ENCODE results near the gene FAU. TPM values are rescaled to one million over a fixed set of nuclear protein-coding genes. Genes with fewer than 3 reads are reported as not detected.
"Not testable (repeated sequence)": the region's sequence is repeated elsewhere in the genome, so short reads cannot be mapped to it uniquely, and the experiment has no call there.

The FAU gene
- total RNA-seq, 1 experiment from 2014 or later: 650 TPM

- Mint-ChIP-seq H3K4me1 (ENCODE audit: low read depth, unreplicated experiment) (peaks cover 25% of the 10 kb centered on the region), H3K27ac (ENCODE audit: unreplicated experiment) (peak overlapping the region; percentile 99), H3K36me3 (ENCODE audit: insufficient read depth, unreplicated experiment) (peaks cover 85% of the 10 kb centered on the region), H3K9me3 (ENCODE audit: low read depth, unreplicated experiment) (no peaks in the 10 kb centered on the region), H3K4me3 (ENCODE audit: low read depth, unreplicated experiment) (peak overlapping the region; percentile 98), H3K27me3 (ENCODE audit: unreplicated experiment) (no peaks in the 10 kb centered on the region)
- no peak for DNase-seq
- intact Hi-C loops (cut with micrococcal nuclease; ENCODE audit: unreplicated experiment): no loop called here
- no peak for TF ChIP-seq CTCF (IDR thresholded peaks at IDR 0.05; ENCODE audit: unreplicated experiment)
- CTCF ChIA-PET: interaction anchor here (0.9 to 1.8 kb wide), 6 partner anchors 9 to 80 kb away, joined by 3 to 14 read pairs (median 4); partner anchors contain the start of genes CAPN1, SAC3D1 and SYVN1
- BruUV-seq (replicated peaks): no TSS peak
These were observed 478 bp downstream of the FAU start for GRCh38 chr11:65121447-65121864.

GRCh38 chr11:65120831-65121230 lies 1.1 kb downstream of the FAU start:
- BruUV-seq (replicated peaks): no TSS peak
- peaks cover 85% of the 10 kb centered on the region for H3K36me3 Mint-ChIP-seq (ENCODE audit: insufficient read depth, unreplicated experiment)
- no peak for DNase-seq
- peak overlapping the region; percentile 99 for H3K27ac Mint-ChIP-seq (ENCODE audit: unreplicated experiment)
- CTCF ChIA-PET: interaction anchor here (1.8 kb wide), 1 partner anchor 14 kb away, joined by 14 read pairs; the partner anchor contains the start of gene SYVN1
- peaks cover 25% of the 10 kb centered on the region for H3K4me1 Mint-ChIP-seq (ENCODE audit: low read depth, unreplicated experiment)
- H3K27me3 Mint-ChIP-seq (ENCODE audit: unreplicated experiment): no peaks in the 10 kb centered on the region
- no peak for TF ChIP-seq CTCF (IDR thresholded peaks at IDR 0.05; ENCODE audit: unreplicated experiment)
- peak overlapping the region; percentile 98 for H3K4me3 Mint-ChIP-seq (ENCODE audit: low read depth, unreplicated experiment)
- no peaks in the 10 kb centered on the region for H3K9me3 Mint-ChIP-seq (ENCODE audit: low read depth, unreplicated experiment)
- intact Hi-C loops (cut with micrococcal nuclease; ENCODE audit: unreplicated experiment): no loop called here

GRCh38 chr11:65119670-65119995 lies 2.3 kb downstream of the FAU start:
- Mint-ChIP-seq H3K4me3 (ENCODE audit: low read depth, unreplicated experiment) (no peak overlapping the region), H3K27me3 (ENCODE audit: unreplicated experiment) (no peaks in the 10 kb centered on the region), H3K27ac (ENCODE audit: unreplicated experiment) (no peak overlapping the region)

GRCh38 chr11:65118891-65119669 lies 2.9 kb downstream of the FAU start:
- H3K27me3 Mint-ChIP-seq (ENCODE audit: unreplicated experiment); DNase-seq; H3K4me3 Mint-ChIP-seq (ENCODE audit: low read depth, unreplicated experiment); H3K9me3 Mint-ChIP-seq (ENCODE audit: low read depth, unreplicated experiment); BruUV-seq (replicated peaks): not testable (repeated sequence)
- CTCF ChIA-PET: interaction anchor here (1.3 kb wide), 1 partner anchor 9 kb away, joined by 3 read pairs; no protein-coding TSS in a partner anchor
- peak overlapping the region; percentile 25 for H3K27ac Mint-ChIP-seq (ENCODE audit: unreplicated experiment)
- H3K36me3 Mint-ChIP-seq (ENCODE audit: insufficient read depth, unreplicated experiment): peaks cover 85% of the 10 kb centered on the region
- H3K4me1 Mint-ChIP-seq (ENCODE audit: low read depth, unreplicated experiment): peaks cover 23% of the 10 kb centered on the region
- intact Hi-C loops (cut with micrococcal nuclease; ENCODE audit: unreplicated experiment): loop anchor here (5.0 to 10.0 kb wide), 2 partner anchors 274 to 332 kb away; partner anchors contain the start of gene CDC42BPG

More at GRCh38 chr11:65119670-65119995, 2.3 kb downstream of the FAU start:
- TF ChIP-seq CTCF (IDR thresholded peaks at IDR 0.05; ENCODE audit: unreplicated experiment): no peak
- Mint-ChIP-seq H3K36me3 (ENCODE audit: insufficient read depth, unreplicated experiment) (peaks cover 86% of the 10 kb centered on the region), H3K4me1 (ENCODE audit: low read depth, unreplicated experiment) (peaks cover 25% of the 10 kb centered on the region), H3K9me3 (ENCODE audit: low read depth, unreplicated experiment) (no peaks in the 10 kb centered on the region)
- CTCF ChIA-PET: no interaction called here
- intact Hi-C loops (cut with micrococcal nuclease; ENCODE audit: unreplicated experiment): loop anchor here (5.0 to 10.0 kb wide), 2 partner anchors 275 to 332 kb away; partner anchors contain the start of gene CDC42BPG
- BruUV-seq (replicated peaks): no TSS peak
- DNase-seq: no peak
